ENCODE data around the gene DPY19L1.
"Not testable (repeated sequence)": the region's sequence is repeated elsewhere in the genome, so short reads cannot be mapped to it uniquely, and the experiment has no call there.

Gene DPY19L1

DNA sequence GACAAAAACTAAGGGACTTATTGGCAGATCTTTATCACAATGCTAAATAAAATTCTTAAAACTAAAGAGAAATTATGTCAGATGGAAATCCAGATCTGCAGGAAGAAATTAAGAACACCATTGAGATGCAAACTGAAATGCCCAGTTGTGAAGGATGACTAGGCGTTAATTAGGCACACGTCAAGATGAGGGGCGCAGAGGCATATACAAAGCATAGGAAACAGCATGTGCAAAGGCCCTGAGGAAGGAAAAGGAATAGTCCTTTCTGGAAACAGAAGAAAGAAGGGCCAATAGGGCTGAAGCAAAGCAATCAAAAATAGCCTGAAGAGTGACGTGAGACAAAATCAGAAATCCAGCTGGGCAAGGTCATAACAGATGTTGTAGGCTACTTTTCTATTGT, 53.1 kb downstream of the DPY19L1 start:
- DNase-seq, result not testable (repeated sequence)

DNA sequence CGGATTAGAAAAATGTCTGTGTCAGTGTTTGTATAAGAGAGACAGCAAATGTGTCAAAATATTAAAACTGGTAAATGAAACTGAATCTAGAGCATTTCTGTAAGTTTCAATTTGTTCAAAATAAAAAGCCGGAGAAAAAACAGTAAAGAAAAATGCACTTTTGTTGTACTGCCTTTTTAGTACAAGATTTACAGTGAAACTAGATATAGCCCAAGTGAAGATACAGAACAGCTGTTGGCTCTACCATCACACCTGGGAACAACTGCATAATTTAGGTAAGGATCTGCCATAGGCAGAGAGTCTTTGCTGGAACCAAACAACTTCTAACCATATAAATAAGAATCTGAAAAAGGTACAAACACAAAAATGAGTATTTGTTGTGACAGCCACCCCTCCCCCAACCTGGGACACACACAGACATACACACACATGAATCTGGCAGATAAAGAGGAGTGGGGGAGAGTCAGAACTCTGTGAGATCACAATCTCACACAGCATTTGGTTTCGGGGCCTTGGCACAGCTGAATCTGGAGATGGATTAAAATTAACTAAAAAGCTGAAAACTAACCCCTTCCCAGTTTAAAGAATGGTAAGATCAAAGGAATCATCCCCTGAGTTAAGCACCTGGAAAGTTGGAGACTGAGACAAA, 54.8 kb downstream of the DPY19L1 start:
- no peak for DNase-seq

DNA sequence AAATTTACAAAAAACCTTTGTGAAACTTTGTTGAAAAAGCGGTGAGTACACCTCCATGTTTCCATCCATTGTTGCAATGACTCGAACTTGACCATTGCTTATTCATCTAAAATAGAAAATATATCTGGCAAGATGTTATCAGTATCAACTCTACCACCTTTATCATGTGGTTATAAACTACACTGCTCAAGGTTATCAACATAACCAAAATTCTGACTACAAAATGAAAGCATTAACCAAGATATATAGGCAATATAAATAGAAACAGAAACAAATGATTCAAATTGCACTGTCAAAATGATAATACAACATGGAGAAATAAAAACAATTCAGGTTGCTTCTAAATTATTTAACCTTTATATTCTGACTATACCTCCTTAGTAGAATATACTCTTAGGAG, 58.2 kb downstream of the DPY19L1 start:
- not testable (repeated sequence) for DNase-seq

DNA sequence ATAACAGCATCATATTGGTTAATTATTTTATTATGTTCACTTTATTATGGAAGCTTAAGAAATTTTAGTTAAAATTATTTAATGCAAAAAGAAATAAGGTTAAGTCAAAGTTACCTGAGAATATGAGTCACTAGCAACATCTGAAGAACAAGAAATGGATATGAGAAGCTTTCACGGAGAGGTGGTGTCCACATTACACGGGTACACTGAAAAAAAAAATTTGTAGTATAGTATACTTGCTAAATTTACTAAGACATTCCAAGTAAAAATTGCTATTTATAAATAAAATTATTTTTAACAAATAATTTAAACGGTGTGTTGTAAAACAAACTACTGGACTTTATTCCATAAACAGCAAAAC, 63.9 kb downstream of the DPY19L1 start:
- DNase-seq, result no peak

DNA sequence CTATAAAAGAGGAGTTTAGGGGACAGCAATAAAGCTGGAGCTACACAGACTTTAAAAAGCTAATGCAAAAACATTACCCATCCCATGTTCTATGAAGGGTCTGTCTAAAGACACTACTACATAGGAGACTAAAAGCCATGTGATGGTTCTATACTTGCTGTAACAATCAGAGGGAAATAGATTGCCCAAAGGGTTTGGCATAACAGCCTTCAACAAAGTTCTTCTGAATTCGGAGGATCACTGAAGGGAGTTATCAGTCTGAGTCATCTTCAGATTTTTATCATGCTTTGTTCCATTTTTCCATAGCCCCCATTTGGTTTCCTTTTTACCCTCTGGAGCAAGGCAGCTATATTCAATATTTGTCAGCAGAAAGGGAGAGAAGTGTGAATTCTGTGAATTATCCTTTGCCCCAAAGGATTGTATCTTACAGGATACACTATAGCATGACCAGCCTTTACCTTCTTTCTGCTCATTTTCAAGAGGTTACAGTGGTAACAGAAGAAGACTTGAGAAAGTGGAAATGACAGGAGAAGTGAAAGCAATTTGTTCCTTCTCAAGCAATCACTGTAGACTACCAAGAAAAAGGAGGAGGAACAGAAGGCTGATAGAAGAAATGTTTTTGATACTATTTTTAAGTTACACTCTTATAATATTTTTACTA, 64.4 kb downstream of the DPY19L1 start:
- not testable (repeated sequence) for DNase-seq

DNA sequence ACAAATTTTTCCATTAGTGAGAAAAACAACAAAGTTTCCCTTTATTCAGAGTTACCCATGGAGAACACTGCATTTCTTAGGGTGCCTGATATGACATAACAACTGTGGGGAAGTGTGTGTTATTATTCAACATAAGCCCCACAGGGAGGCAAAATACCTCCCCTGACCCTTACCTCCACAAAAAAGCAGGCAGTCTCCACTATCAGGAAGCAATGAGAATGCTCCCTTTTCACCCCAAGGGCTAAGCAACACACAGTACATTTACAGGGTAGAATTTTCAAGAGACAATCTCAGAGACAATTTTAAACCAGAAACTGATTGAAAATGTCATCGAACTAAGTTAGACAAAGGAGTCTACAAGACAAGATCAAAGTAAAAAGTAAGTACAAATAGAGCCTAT, 69.5 kb downstream of the DPY19L1 start:
- DNase-seq, result not testable (repeated sequence)

DNA sequence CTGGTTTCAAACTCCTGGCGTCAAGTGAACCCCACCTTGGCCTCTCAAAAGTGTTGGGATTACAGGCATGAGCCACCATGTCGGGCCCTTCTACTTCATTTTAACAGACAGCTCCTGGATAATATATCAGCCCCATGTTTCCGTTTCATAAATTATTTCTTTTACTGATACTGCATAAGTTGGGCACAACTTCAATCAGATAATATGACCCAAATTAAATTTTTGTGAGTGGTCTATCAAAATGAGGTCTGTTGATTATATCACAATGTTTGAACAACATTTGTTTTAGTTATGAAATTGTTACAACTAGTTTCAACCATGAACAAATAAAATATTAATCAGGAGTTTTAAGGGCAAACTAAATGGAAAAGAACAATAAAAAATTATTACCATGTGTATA, 70.8 kb downstream of the DPY19L1 start:
- not testable (repeated sequence) for DNase-seq

DNA sequence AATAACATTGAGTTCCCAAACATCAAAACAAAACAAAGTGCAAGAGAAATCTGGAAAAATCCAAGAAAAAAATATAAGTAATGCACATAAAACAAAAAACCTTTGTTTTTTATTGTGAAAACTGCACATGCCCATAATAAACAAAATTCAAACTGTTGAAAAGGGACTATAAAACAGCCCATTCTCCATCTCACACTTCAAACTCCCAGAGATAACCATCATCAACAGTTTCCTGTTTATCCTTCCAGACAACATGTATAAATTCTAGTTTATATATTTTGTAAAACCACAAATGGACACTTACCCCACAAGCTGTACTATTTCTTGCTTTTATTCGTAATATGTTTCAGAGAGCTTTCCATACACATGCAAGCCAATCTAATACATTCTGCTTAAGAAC, 79.3 kb downstream of the DPY19L1 start:
- no peak for DNase-seq

DNA sequence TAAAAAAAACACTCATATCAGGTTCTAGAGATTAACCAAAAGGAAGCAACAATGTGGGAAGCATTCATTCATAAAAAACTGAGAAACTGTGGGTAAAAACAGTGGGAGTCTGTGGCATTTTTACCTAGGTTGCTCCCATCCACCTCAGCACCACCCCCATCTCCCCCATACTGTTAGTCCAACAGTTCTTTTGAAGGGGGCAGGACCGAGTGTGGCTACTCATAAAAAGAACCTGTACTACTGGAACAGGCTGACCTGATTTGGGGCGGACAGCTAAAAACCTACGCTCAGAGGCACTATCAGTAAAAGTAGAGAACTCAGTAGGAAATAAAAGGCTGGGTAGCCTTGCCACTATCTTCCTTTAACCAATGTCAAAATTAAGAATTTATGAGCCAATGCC, 84.5 kb downstream of the DPY19L1 start:
- no peak for DNase-seq

DNA sequence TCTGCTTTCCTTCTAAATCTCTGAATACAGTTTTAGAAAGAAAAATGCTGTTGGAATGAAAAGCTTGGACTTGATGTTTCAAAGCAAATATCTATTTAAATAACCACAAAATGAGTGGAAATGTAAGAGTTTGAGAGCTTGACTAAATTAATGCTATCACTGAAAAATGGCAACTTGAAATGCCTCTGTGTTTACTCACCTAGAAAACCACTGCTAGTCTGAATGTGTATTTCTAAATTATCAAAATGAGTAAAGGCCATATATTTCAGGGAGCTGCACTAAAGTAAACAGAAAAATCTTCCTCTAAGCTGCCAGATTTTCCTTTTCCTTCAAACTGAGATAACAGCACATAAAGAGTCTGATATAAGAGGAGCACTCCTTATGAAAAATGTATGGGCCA, 87.9 kb downstream of the DPY19L1 start:
- DNase-seq, result no peak

DNA sequence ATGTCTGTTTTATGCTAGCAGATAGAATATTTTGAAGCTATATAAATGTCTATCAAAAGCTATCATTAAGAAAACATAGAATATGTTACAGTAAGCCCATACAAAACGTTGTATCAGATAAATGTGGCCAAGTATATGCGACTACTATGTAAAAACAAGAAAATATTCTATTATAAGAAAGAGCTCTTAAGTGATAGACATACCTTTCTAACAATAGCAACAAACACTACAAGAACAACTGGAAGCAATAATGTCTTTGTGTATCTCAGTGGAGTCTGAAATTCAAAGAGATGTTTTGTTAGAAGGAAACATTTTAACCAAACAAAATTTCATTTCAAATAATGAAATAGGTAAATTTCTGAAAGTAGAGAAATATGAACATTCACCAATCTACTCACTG, 89.9 kb downstream of the DPY19L1 start:
- DNase-seq, result not testable (repeated sequence)

DNA sequence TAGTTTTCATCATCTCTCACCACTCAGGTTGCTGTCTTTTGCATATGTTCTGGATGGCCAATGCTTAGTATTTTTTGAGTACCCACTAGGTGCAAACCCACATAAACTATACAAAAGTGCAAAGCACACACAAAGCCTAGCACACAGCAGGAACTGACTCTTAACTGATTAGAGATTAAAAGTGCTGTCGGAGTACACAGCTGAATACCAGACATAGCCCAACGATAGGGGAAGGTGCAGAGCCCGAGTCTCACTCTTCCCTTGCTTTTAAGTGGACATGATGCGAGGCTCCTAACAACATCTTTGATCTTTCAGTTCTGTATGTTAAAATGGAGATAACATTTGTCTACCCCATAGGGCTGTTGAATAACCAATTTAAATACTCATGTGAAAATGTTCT, 90.8 kb downstream of the DPY19L1 start:
- no peak for DNase-seq

DNA sequence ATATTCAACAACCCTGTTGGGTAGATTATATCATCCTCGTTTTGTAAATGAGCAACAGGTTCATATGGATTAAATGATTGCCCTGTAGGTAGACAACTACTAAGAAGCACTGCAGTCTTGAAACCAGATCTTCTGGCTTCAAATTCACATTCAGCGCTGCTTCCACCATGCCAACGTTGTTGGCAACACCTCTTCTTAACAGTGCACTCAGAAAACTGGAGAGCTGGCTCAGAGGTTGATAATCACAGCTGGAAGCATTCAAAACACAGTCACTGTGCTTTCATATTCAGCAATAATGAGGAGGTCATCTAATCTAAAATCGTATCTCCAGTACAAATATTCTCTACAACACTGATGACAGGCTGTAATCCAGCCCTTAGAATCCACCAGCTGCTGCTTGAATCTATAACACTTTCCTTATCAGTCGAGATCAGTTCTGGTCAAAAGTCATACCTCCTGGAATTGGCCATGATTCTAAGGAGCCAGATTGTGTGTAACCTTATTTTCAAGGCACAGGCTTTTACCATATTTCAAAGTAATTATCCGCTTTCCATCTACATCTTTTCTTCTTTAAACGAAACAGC, 91.3 kb downstream of the DPY19L1 start:
- DNase-seq, result not testable (repeated sequence)

DNA sequence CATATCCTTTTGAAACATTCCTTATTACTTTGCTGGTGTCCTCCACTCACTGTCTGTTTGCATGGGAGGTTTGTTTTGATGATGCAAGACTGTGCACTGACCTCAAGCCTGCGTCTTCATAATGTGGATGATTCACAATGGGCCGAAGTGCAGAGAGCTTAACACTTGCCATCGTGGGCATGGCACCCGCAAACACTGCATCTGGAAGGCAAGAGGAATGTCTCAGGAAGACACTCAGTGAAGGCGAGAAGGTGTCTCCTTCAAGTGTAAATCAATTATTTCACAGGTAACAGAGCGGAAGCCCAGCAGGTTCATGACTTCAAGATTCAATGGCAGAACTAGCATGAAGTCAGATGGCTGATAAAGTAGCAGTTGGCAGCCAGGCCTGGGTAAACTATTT, 98.1 kb downstream of the DPY19L1 start:
- no peak for DNase-seq

DNA sequence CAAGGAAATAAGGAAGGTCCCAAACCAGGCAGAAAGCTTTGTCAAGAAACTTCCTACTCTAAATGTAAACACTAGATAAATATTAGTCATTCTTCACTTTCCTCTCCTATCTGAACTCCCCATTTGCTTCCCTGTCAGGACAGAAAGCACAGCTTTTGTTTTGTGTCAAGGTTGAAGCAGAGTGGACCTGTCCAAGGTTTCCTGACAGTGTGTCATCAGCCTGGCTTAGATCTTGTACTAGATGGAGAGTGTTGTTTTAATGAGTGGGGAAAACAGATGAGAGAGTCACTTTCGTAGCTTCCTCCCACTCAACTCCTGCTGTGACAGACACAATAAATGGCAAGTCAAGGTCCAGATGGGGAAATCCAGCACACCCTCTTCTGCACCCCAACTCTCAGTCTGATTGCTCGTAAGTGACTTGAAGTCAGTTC, 101.5 kb downstream of the DPY19L1 start:
- DNase-seq, result not testable (repeated sequence)

DNA sequence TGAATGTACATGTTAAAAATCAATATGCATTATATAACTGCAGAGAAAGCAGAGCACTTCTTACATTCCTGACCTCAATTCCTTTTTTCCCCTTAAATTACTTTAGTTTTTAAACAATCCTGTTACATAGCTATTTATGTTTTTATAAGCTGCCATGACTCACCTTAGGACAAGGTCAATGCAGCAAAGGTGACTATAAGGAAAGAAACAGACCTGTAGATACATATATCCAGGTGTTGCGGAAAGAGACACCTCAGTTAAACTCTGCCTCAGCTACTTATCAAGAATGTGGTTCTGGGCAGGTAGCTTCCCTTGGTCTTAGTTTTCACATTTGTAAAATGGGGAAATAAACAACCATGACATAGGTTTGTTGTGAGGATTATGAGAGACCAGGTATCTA, 105.5 kb downstream of the DPY19L1 start:
- DNase-seq, result no peak

DNA sequence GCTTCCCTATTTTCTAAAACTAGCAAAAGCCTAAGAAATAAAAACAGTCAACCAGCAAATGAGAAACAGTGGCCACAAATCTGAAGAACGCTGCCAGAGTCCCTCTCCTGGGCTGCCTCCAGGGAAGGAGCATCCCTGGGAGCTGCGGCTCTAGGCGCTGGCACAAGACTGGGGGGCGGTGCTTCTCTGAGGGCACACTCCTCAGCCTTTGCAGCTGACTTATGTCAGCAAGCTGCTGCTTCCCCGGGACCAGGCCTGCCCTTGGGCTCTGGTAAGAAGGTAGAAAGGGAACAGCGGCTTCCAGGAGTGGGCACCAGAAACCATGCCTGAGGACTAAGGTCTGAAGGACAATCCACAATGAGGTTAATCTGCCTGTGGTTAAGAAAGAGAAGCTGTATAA, 107.5 kb downstream of the DPY19L1 start:
- not testable (repeated sequence) for DNase-seq

DNA sequence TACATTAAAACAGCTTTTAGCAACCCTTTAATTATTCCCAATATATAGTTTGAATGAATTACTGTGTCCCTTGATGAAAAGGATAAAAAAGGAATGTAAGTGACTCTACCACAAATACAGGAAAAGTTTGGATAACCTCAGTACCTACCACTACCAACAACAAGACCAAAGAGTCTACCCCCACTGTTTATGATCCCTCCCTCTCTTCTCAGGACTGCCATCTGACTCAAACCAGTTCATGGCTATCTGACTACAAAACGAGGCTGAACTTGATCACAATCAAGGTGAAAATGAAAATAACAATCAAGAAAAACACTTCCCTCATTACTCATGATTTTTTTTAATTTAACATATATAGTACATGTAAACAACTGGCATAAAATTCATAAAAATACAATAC, 108.7 kb downstream of the DPY19L1 start:
- no peak for DNase-seq

DNA sequence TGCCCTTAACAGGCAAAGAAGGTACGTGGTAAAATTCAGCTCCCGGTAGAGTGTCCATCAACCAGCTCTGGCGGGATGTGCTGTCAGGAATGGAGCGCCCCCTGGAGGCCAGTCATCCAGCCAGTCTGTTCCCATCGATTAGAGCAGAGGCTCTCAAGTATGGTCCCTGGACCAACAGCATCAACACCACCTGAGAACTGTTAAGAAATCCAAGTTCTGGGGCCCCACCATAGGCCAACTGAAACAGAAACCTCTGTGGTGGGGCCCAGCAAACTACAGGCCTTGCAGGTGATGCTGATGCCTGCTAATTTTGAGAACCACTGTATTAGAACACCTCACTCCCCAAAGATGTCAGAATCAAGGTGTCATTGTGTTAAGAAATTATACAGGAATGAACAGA, 109.2 kb downstream of the DPY19L1 start:
- no peak for DNase-seq

DNA sequence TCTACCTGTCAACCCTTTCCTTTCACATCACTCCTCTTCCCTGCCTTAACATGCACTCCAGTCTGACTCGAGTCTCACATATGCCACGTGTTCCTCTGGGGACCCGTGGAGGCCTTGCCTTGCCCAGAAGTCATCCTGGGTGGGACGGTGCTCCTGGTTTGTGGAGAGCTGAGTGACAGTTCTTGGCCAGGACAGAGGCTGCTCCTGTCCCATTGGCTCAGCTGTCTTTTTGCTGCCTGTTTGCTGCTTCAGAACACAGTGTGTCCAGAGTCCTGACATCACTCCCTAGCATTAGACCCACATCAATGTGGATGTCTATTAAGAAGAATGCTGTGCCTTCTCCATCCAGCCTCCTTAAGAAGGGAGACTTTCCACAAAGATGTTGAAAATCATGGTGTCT, 116.8 kb downstream of the DPY19L1 start:
- not testable (repeated sequence) for DNase-seq

DNA sequence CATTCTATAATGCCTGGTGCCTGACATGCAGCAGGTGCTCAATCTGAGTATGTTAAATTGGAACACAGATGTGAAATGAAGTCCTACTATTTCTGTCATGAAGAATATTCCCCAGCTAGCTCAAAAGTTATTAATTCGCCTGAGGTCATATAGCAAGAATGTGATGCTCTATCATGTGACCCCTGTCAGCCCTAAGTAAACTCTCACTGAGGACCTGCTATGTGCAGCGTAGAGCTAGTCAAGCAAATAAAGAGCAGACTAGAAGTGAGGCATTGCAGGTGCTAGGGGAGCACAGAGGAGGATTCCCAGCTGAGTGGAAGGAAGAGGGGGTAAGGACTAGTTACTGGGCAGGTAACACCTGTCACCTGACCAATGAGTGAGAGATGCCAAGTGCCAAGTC, 118.2 kb downstream of the DPY19L1 start:
- DNase-seq, result not testable (repeated sequence)

DNA sequence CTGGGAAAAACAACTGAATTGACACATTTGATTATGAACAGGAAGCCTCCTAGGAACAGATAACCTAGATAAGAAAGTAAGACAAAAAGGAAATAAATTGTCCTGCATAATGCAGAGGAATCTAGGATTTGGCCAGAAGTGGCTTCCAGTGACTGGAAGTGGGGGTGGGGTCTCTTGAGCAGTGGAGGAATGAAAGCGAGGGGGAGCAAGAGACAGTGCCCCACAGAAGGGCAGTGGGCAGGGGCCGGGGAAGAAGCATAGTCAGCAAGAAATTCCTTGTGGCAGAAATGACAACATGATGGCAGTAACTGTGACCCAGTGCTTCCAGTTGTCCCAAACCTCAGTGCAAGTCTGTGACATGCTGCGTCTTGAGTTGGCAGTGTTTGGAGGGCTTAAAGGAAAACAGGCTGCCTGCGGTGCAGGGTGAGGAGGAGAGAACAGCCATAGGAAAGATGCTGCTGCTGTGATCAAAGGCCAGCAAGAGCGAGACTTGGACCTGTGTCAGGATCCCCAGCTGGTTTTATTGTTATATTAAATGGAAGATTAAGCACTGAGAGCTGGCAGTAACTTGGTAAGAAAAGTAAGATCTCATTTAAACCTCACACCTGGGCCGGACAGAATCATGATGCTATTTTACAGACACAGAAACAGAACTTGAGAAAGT, 119.0 kb downstream of the DPY19L1 start:
- not testable (repeated sequence) for DNase-seq

DNA sequence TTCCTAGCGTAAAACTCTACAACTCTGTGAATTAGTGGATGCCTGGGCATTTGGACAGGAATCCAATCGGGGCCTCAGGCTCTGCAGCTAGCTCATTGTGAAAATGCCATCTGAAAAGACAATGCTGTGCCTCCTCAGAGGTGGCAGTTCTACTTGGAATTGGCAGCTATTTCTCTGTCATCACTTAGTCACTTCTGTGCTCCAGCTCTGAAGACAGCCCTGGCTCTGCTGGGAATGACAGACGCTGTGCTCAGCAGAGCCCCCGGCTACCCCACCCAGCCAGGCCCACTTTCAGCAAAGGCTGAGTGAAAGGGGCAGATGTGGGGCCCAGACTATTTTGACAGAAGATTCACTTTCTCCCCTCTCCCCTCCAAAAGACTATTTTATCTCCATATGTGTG, 119.8 kb downstream of the DPY19L1 start:
- not testable (repeated sequence) for DNase-seq

DNA sequence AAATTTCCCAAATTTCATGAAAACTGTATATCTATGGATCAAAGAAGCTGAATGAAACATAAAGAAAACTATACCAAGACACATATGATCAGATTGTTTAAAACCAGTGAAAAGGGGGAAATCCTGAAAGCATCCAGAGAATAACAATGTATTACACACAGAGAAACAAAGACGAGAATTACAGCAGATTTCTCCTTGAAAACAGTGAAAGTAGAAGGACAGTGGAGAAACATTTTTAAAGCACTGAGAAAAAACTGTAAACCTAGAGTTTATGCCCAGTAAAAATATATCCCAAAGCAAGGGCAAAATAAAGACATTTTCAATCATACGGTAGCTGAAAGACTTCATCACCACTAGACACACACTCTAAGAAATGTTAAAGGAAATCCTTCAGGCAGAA, 121.0 kb downstream of the DPY19L1 start:
- DNase-seq, result no peak
